ENCODE results near the gene C4BPA. TPM values are rescaled to one million over a fixed set of nuclear protein-coding genes. Genes with fewer than 3 reads are reported as not detected.

C4BPA gene
- total and polyA plus RNA-seq, 9 donors: 0.09 to 0.50 (median 0.13) TPM; not detected in 2

GRCh38 chr1:207077012-207077411 lies 27.0 kb upstream of the C4BPA start:
- Histone ChIP-seq H3K27me3 (ENCODE audit: control insufficient read depth, insufficient read depth, low read length) (no peaks in the 10 kb centered on the region), H3K27ac (ENCODE audit: low read length) (no peak overlapping the region), H3K36me3 (ENCODE audit: control insufficient read depth, insufficient read depth, low read length) (peaks cover 3% of the 10 kb centered on the region), H3K4me3 (ENCODE audit: low read length) (no peak overlapping the region), H3K9me3 (replicated peaks; ENCODE audit: control insufficient read depth, low read depth, low read length) (no peaks in the 10 kb centered on the region), H3K4me1 (ENCODE audit: control insufficient read depth, insufficient read depth, low read length) (no peaks in the 10 kb centered on the region)
- no peak for DNase-seq
- no CpG with 5 or more reads among the region's 1 CpG for WGBS (ENCODE audit: insufficient coverage)

GRCh38 chr1:207077470-207078377 lies 26.3 kb upstream of the C4BPA start:
- Histone ChIP-seq H3K27ac (ENCODE audit: low read length) (no peak overlapping the region), H3K27me3 (ENCODE audit: control insufficient read depth, insufficient read depth, low read length) (no peaks in the 10 kb centered on the region), H3K36me3 (ENCODE audit: control insufficient read depth, insufficient read depth, low read length) (no peaks in the 10 kb centered on the region)

GRCh38 chr1:207078578-207079132 lies 25.4 kb upstream of the C4BPA start:
- no peaks in the 10 kb centered on the region for H3K4me1 ChIP-seq (ENCODE audit: control insufficient read depth, insufficient read depth, low read length)
- H3K27ac ChIP-seq (ENCODE audit: low read length): no peak overlapping the region
- H3K9me3 ChIP-seq (replicated peaks; ENCODE audit: control insufficient read depth, low read depth, low read length): no peaks in the 10 kb centered on the region
- WGBS (ENCODE audit: insufficient coverage): 89% methylated on average over 7 of the region's 11 CpGs
- no peaks in the 10 kb centered on the region for H3K36me3 ChIP-seq (ENCODE audit: control insufficient read depth, insufficient read depth, low read length)
- H3K27me3 ChIP-seq (ENCODE audit: control insufficient read depth, insufficient read depth, low read length): no peaks in the 10 kb centered on the region
- DNase-seq: no peak
- no peak overlapping the region for H3K4me3 ChIP-seq (ENCODE audit: low read length)

More at GRCh38 chr1:207077470-207078377, 26.3 kb upstream of the C4BPA start:
- WGBS (ENCODE audit: insufficient coverage): 83% methylated on average over 1 of the region's 6 CpGs
- Histone ChIP-seq H3K4me3 (ENCODE audit: low read length) (no peak overlapping the region), H3K4me1 (ENCODE audit: control insufficient read depth, insufficient read depth, low read length) (no peaks in the 10 kb centered on the region), H3K9me3 (replicated peaks; ENCODE audit: control insufficient read depth, low read depth, low read length) (no peaks in the 10 kb centered on the region)
- DNase-seq: peak; percentile 87

- 75% methylated on average over 3 of the region's 6 CpGs for WGBS (ENCODE audit: insufficient coverage)
- Histone ChIP-seq H3K36me3 (ENCODE audit: control insufficient read depth, insufficient read depth, low read length) (no peaks in the 10 kb centered on the region), H3K9me3 (replicated peaks; ENCODE audit: control insufficient read depth, low read depth, low read length) (no peaks in the 10 kb centered on the region), H3K4me1 (ENCODE audit: control insufficient read depth, insufficient read depth, low read length) (no peaks in the 10 kb centered on the region), H3K4me3 (ENCODE audit: low read length) (no peak overlapping the region), H3K27me3 (ENCODE audit: control insufficient read depth, insufficient read depth, low read length) (no peaks in the 10 kb centered on the region), H3K27ac (ENCODE audit: low read length) (no peak overlapping the region)
- no peak for DNase-seq
Measured at GRCh38 chr1:207079706-207080241, 24.3 kb upstream of the C4BPA start.

GRCh38 chr1:207081088-207081487 lies 22.9 kb upstream of the C4BPA start:
- Histone ChIP-seq H3K4me1 (ENCODE audit: control insufficient read depth, insufficient read depth, low read length) (no peaks in the 10 kb centered on the region), H3K36me3 (ENCODE audit: control insufficient read depth, insufficient read depth, low read length) (no peaks in the 10 kb centered on the region), H3K27me3 (ENCODE audit: control insufficient read depth, insufficient read depth, low read length) (no peaks in the 10 kb centered on the region), H3K27ac (ENCODE audit: low read length) (no peak overlapping the region), H3K4me3 (ENCODE audit: low read length) (no peak overlapping the region), H3K9me3 (replicated peaks; ENCODE audit: control insufficient read depth, low read depth, low read length) (no peaks in the 10 kb centered on the region)
- WGBS (ENCODE audit: insufficient coverage): no CpG with 5 or more reads among the region's 2 CpGs
- DNase-seq: no peak

GRCh38 chr1:207081806-207082205 lies 22.2 kb upstream of the C4BPA start:
- no peaks in the 10 kb centered on the region for H3K27me3 ChIP-seq (ENCODE audit: control insufficient read depth, insufficient read depth, low read length)
- no peak for DNase-seq
- H3K9me3 ChIP-seq (replicated peaks; ENCODE audit: control insufficient read depth, low read depth, low read length): no peaks in the 10 kb centered on the region
- no peak overlapping the region for H3K27ac ChIP-seq (ENCODE audit: low read length)
- no peaks in the 10 kb centered on the region for H3K4me1 ChIP-seq (ENCODE audit: control insufficient read depth, insufficient read depth, low read length)
- no peaks in the 10 kb centered on the region for H3K36me3 ChIP-seq (ENCODE audit: control insufficient read depth, insufficient read depth, low read length)
- WGBS (ENCODE audit: insufficient coverage): no CpG with 5 or more reads among the region's 2 CpGs
- no peak overlapping the region for H3K4me3 ChIP-seq (ENCODE audit: low read length)

GRCh38 chr1:207084232-207084631 lies 19.8 kb upstream of the C4BPA start:
- Histone ChIP-seq H3K36me3 (ENCODE audit: control insufficient read depth, insufficient read depth, low read length) (no peaks in the 10 kb centered on the region), H3K4me1 (ENCODE audit: control insufficient read depth, insufficient read depth, low read length) (peaks cover 4% of the 10 kb centered on the region), H3K4me3 (ENCODE audit: low read length) (no peak overlapping the region), H3K27me3 (ENCODE audit: control insufficient read depth, insufficient read depth, low read length) (no peaks in the 10 kb centered on the region), H3K9me3 (replicated peaks; ENCODE audit: control insufficient read depth, low read depth, low read length) (no peaks in the 10 kb centered on the region), H3K27ac (ENCODE audit: low read length) (no peak overlapping the region)
- WGBS (ENCODE audit: insufficient coverage): 40% methylated on average over 1 of the region's 2 CpGs
- DNase-seq: no peak

GRCh38 chr1:207084701-207085180 lies 19.3 kb upstream of the C4BPA start:
- 3% methylated on average over 5 of the region's 8 CpGs for WGBS (ENCODE audit: insufficient coverage)
- DNase-seq: peak; percentile 76
- no peaks in the 10 kb centered on the region for H3K9me3 ChIP-seq (replicated peaks; ENCODE audit: control insufficient read depth, low read depth, low read length)

GRCh38 chr1:207085887-207086286 lies 18.1 kb upstream of the C4BPA start:
- no CpG with 5 or more reads among the region's 3 CpGs for WGBS (ENCODE audit: insufficient coverage)

More at GRCh38 chr1:207084701-207085180, 19.3 kb upstream of the C4BPA start:
- Histone ChIP-seq H3K4me3 (ENCODE audit: low read length) (no peak overlapping the region), H3K27me3 (ENCODE audit: control insufficient read depth, insufficient read depth, low read length) (no peaks in the 10 kb centered on the region), H3K27ac (ENCODE audit: low read length) (no peak overlapping the region), H3K36me3 (ENCODE audit: control insufficient read depth, insufficient read depth, low read length) (no peaks in the 10 kb centered on the region), H3K4me1 (ENCODE audit: control insufficient read depth, insufficient read depth, low read length) (peaks cover 4% of the 10 kb centered on the region)

GRCh38 chr1:207088161-207088560 lies 15.9 kb upstream of the C4BPA start:
- no peak for DNase-seq
- Histone ChIP-seq H3K9me3 (replicated peaks; ENCODE audit: control insufficient read depth, low read depth, low read length) (no peaks in the 10 kb centered on the region), H3K4me3 (ENCODE audit: low read length) (no peak overlapping the region), H3K36me3 (ENCODE audit: control insufficient read depth, insufficient read depth, low read length) (no peaks in the 10 kb centered on the region), H3K27ac (ENCODE audit: low read length) (no peak overlapping the region), H3K27me3 (ENCODE audit: control insufficient read depth, insufficient read depth, low read length) (no peaks in the 10 kb centered on the region), H3K4me1 (ENCODE audit: control insufficient read depth, insufficient read depth, low read length) (peaks cover 4% of the 10 kb centered on the region)
- WGBS (ENCODE audit: insufficient coverage): no CpG with 5 or more reads among the region's 2 CpGs

More at GRCh38 chr1:207085887-207086286, 18.1 kb upstream of the C4BPA start:
- H3K27ac ChIP-seq (ENCODE audit: low read length): no peak overlapping the region
- DNase-seq: no peak
- no peaks in the 10 kb centered on the region for H3K36me3 ChIP-seq (ENCODE audit: control insufficient read depth, insufficient read depth, low read length)
- no peaks in the 10 kb centered on the region for H3K27me3 ChIP-seq (ENCODE audit: control insufficient read depth, insufficient read depth, low read length)
- no peaks in the 10 kb centered on the region for H3K9me3 ChIP-seq (replicated peaks; ENCODE audit: control insufficient read depth, low read depth, low read length)
- no peak overlapping the region for H3K4me3 ChIP-seq (ENCODE audit: low read length)
- H3K4me1 ChIP-seq (ENCODE audit: control insufficient read depth, insufficient read depth, low read length): peaks cover 4% of the 10 kb centered on the region
